ENCODE results near the gene PLCB4. TPM values are rescaled to one million over a fixed set of nuclear protein-coding genes. Genes with fewer than 3 reads are reported as not detected.

The PLCB4 gene
- total RNA-seq, 1 experiment from 2014 or later, result 12.9 TPM

DNA sequence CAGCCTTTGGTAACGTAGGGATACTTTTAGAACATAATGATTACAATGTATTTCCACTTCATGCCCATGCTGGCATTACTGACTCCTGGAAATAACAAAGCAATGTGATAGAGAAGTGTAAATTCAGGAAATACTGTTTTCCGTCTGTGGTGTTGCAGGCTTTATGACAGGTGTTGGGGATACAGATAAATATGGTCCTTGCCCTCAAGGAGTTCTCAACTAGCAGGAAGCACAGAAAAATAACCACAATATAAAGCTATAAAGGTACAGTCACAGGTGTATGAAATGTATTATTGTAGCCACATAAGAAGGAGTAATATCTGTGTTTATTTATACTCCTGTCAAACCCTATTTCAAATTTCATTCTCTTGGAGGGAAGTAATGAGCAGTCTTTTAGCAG, 432.6 kb downstream of the PLCB4 start:
- TF ChIP-seq CTCF (IDR thresholded peaks at IDR 0.05; ENCODE audit: unreplicated experiment), result no peak
- no peaks in the 10 kb centered on the region for H3K27me3 Mint-ChIP-seq (ENCODE audit: unreplicated experiment)
- DNase-seq, result no peak
- no peak overlapping the region for H3K4me3 Mint-ChIP-seq (ENCODE audit: low read depth, unreplicated experiment)
- H3K4me1 Mint-ChIP-seq (ENCODE audit: low read depth, unreplicated experiment), result no peaks in the 10 kb centered on the region
- CTCF ChIA-PET, result no interaction called here
- BruUV-seq (replicated peaks), result no TSS peak
- intact Hi-C loops (cut with micrococcal nuclease; ENCODE audit: unreplicated experiment), result no loop called here
- H3K27ac Mint-ChIP-seq (ENCODE audit: unreplicated experiment), result no peak overlapping the region
- no peaks in the 10 kb centered on the region for H3K36me3 Mint-ChIP-seq (ENCODE audit: insufficient read depth, unreplicated experiment)
- no peaks in the 10 kb centered on the region for H3K9me3 Mint-ChIP-seq (ENCODE audit: low read depth, unreplicated experiment)

DNA sequence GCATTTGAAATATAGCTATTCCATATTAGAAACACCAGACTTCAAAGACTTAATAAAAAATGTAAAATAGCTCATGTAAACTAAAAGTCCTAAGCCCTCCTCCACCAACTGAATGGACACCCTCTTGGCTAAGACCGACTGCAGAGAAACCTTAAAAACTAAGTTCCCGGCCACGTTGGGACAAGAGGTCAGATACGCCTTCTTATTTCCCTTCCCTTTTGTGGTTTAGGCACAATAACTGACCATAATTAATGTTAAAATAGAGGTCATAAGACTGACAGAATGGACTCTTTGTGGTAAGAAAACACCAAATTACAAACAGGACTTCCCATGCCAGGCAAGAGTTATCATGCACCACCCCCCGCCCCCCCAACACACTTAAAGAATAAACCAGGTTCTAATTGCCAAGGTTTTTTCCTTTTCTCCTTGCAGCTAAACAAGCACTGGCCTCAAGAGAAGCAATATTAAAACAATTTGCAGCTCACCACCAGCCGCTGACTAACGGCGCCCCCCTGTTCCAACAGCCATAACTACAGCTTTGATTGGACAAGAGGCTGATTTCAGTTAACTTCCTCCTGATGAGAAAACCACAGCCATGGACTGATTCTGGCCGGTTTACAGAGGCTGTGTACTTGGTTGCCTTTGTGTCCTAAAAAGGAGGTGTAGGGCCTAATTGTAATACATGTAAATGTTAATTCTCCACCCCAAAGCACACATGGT, 434.8 kb downstream of the PLCB4 start:
- CTCF ChIA-PET, result no interaction called here
- no TSS peak for BruUV-seq (replicated peaks)
- DNase-seq, result no peak

DNA sequence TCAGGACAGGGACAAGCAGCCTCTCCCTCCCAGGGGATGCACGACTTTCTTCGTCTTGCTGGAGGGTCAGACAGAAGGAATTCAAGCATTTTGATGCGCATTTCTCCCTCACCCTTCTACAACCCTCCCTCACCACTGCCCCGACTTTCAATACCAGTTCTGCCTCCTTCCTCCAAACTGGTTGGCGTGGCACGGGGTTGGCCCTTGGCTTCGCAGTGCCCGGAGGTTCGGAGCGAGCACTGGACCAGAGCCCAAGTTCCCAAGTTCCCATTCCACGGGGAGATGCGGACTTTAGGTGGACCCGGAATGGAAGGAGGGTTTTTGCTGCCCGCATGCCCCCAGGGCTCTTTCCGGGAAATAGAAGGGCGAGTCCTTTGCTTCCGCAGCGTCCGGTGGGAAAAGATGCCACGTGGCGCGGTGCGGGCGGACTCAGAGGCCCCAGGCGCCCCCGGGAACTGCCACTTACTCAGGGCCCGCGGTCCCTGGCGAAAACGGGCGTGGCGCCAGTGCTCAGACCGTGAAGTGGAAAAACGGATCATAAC, 437.5 kb downstream of the PLCB4 start:
- no peak overlapping the region for H3K4me3 Mint-ChIP-seq (ENCODE audit: low read depth, unreplicated experiment)
- intact Hi-C loops (cut with micrococcal nuclease; ENCODE audit: unreplicated experiment), result no loop called here
- H3K9me3 Mint-ChIP-seq (ENCODE audit: low read depth, unreplicated experiment), result no peaks in the 10 kb centered on the region
- no peaks in the 10 kb centered on the region for H3K4me1 Mint-ChIP-seq (ENCODE audit: low read depth, unreplicated experiment)
- no peak overlapping the region for H3K27ac Mint-ChIP-seq (ENCODE audit: unreplicated experiment)
- CTCF ChIA-PET, result no interaction called here
- no TSS peak for BruUV-seq (replicated peaks)
- H3K27me3 Mint-ChIP-seq (ENCODE audit: unreplicated experiment), result no peaks in the 10 kb centered on the region
- no peaks in the 10 kb centered on the region for H3K36me3 Mint-ChIP-seq (ENCODE audit: insufficient read depth, unreplicated experiment)
- TF ChIP-seq CTCF (IDR thresholded peaks at IDR 0.05; ENCODE audit: unreplicated experiment), result no peak
- DNase-seq, result no peak

More for the DNA sequence above, 434.8 kb downstream of the PLCB4 start:
- Mint-ChIP-seq H3K27ac (ENCODE audit: unreplicated experiment) (no peak overlapping the region), H3K27me3 (ENCODE audit: unreplicated experiment) (no peaks in the 10 kb centered on the region), H3K4me1 (ENCODE audit: low read depth, unreplicated experiment) (no peaks in the 10 kb centered on the region), H3K4me3 (ENCODE audit: low read depth, unreplicated experiment) (no peak overlapping the region), H3K36me3 (ENCODE audit: insufficient read depth, unreplicated experiment) (no peaks in the 10 kb centered on the region), H3K9me3 (ENCODE audit: low read depth, unreplicated experiment) (no peaks in the 10 kb centered on the region)
- intact Hi-C loops (cut with micrococcal nuclease; ENCODE audit: unreplicated experiment), result no loop called here
- no peak for TF ChIP-seq CTCF (IDR thresholded peaks at IDR 0.05; ENCODE audit: unreplicated experiment)

GRCh38 chr20:9506964-9507369, 438.1 kb downstream of the PLCB4 start:
- H3K4me1 Mint-ChIP-seq (ENCODE audit: low read depth, unreplicated experiment), result no peaks in the 10 kb centered on the region
- H3K9me3 Mint-ChIP-seq (ENCODE audit: low read depth, unreplicated experiment), result no peaks in the 10 kb centered on the region
- no peaks in the 10 kb centered on the region for H3K36me3 Mint-ChIP-seq (ENCODE audit: insufficient read depth, unreplicated experiment)
- H3K27ac Mint-ChIP-seq (ENCODE audit: unreplicated experiment), result no peak overlapping the region
- intact Hi-C loops (cut with micrococcal nuclease; ENCODE audit: unreplicated experiment), result no loop called here
- no peak overlapping the region for H3K4me3 Mint-ChIP-seq (ENCODE audit: low read depth, unreplicated experiment)
- no peak for DNase-seq
- BruUV-seq (replicated peaks), result no TSS peak
- no peaks in the 10 kb centered on the region for H3K27me3 Mint-ChIP-seq (ENCODE audit: unreplicated experiment)
- TF ChIP-seq CTCF (IDR thresholded peaks at IDR 0.05; ENCODE audit: unreplicated experiment), result no peak
- CTCF ChIA-PET, result no interaction called here
